Measurements from ENCODE around the gene NDC1. TPM values are rescaled to one million over a fixed set of nuclear protein-coding genes. Genes with fewer than 3 reads are reported as not detected.

Gene NDC1
- total and polyA plus RNA-seq, 2 donors (not counting 3 experiments of a cell fraction or from before 2014, with no cell fraction given): 23.2 to 29.2 TPM

GRCh38 chr1:53860967-53861411, 22.9 kb upstream of the NDC1 start:
- Histone ChIP-seq H3K9me3 (replicated peaks; ENCODE audit: control insufficient read depth, insufficient read depth, low read length) (no peaks in the 10 kb centered on the region), H3K4me1 (ENCODE audit: control insufficient read depth, extremely low read depth, insufficient read depth, low read length) (no peaks in the 10 kb centered on the region), H3K27ac (ENCODE audit: insufficient read depth, low read depth, low read length) (no peak overlapping the region), H3K27me3 (ENCODE audit: control insufficient read depth in 2 of 2, insufficient read depth in 2 of 2, low read length in 2 of 2) (no peaks in the 10 kb centered on the region), H3K4me3 (replicated peaks in 1 of 3; ENCODE audit: insufficient read depth in 1 of 3, low read depth in 1 of 3, low read length in 3 of 3) (no peak overlapping the region), H3K4me2 (ENCODE audit: insufficient read depth, low read length) (no peak overlapping the region), H4K20me1 (replicated peaks; ENCODE audit: control insufficient read depth, extremely low read depth, insufficient read depth, low read length) (no peaks in the 10 kb centered on the region), H2AFZ (ENCODE audit: low read depth, low read length) (no peak overlapping the region), H3K9ac (replicated peaks; ENCODE audit: extremely low read depth, insufficient read depth, low read length) (no peak overlapping the region), H3K79me2 (ENCODE audit: control insufficient read depth, insufficient read depth, low read length) (no peaks in the 10 kb centered on the region), H3K9me1 (replicated peaks; ENCODE audit: control insufficient read depth, extremely low read depth, insufficient read depth, low read length) (no peaks in the 10 kb centered on the region), H3K36me3 (ENCODE audit: control insufficient read depth in 2 of 2, extremely low read depth in 1 of 2, insufficient read depth in 2 of 2, low read length in 2 of 2) (peaks cover 0 to 4% of the 10 kb centered on the region in 2 experiments)
- FAIRE-seq (no peak), DNase-seq (ENCODE audit: low read depth, low spot score) (peak; percentile 51)
- POLR2A ChIA-PET: no interaction called here
- BruUV-seq (replicated peaks): no TSS peak
- CTCF ChIA-PET: interaction anchor here (0.6 to 5.7 kb wide), 44 partner anchors 10 to 953 kb away, joined by 3 to 81 read pairs (median 4); partner anchors contain the start of genes IFT25, LRRC42, NDC1 and TCEANC2
- dilution Hi-C loops (cut with MboI; ENCODE audit: extremely low pct_ligation_motif_present, low sequenced_read_pairs) (no loop called here), intact Hi-C loops (cut with micrococcal nuclease) (loop anchor here (1.0 to 5.0 kb wide), 5 partner anchors 88 to 951 kb away; no protein-coding TSS in a partner anchor)
- TF ChIP-seq CTCF (IDR thresholded peaks at IDR 0.05; ENCODE audit: extremely low read depth in 1 of 2, insufficient read depth in 1 of 2, low read depth in 1 of 2, low read length in 2 of 2): peak; percentile 79 to 85
- TF ChIP-seq JUN (IDR thresholded peaks at IDR 0.05; ENCODE audit: borderline replicate concordance, insufficient read depth, insufficient read length, low read depth): no peak

GRCh38 chr1:53851571-53852285, 13.6 kb upstream of the NDC1 start:
- Histone ChIP-seq H3K4me1 (ENCODE audit: control insufficient read depth, extremely low read depth, insufficient read depth, low read length) (no peaks in the 10 kb centered on the region), H3K36me3 (ENCODE audit: control insufficient read depth in 2 of 2, extremely low read depth in 1 of 2, insufficient read depth in 2 of 2, low read length in 2 of 2) (peaks cover 0 to 5% of the 10 kb centered on the region in 2 experiments), H3K79me2 (ENCODE audit: control insufficient read depth, insufficient read depth, low read length) (no peaks in the 10 kb centered on the region), H3K9me1 (replicated peaks; ENCODE audit: control insufficient read depth, extremely low read depth, insufficient read depth, low read length) (no peaks in the 10 kb centered on the region), H3K4me3 (replicated peaks in 1 of 3; ENCODE audit: insufficient read depth in 1 of 3, low read depth in 1 of 3, low read length in 3 of 3) (no peak overlapping the region), H3K9ac (replicated peaks; ENCODE audit: extremely low read depth, insufficient read depth, low read length) (no peak overlapping the region), H3K9me3 (replicated peaks; ENCODE audit: control insufficient read depth, insufficient read depth, low read length) (no peaks in the 10 kb centered on the region), H2AFZ (ENCODE audit: low read depth, low read length) (no peak overlapping the region), H3K4me2 (ENCODE audit: insufficient read depth, low read length) (no peak overlapping the region), H3K27me3 (ENCODE audit: control insufficient read depth in 2 of 2, insufficient read depth in 2 of 2, low read length in 2 of 2) (no peaks in the 10 kb centered on the region), H3K27ac (ENCODE audit: insufficient read depth, low read depth, low read length) (no peak overlapping the region), H4K20me1 (replicated peaks; ENCODE audit: control insufficient read depth, extremely low read depth, insufficient read depth, low read length) (no peaks in the 10 kb centered on the region)
- FAIRE-seq (no peak), DNase-seq (ENCODE audit: low read depth, low spot score) (no peak)
- no TSS peak for BruUV-seq (replicated peaks)
- dilution Hi-C loops (cut with MboI; ENCODE audit: extremely low pct_ligation_motif_present, low sequenced_read_pairs) (no loop called here), intact Hi-C loops (cut with micrococcal nuclease) (no loop called here)
- no peak for TF ChIP-seq GATA2 (IDR thresholded peaks at IDR 0.05; ENCODE audit: insufficient read depth, insufficient read length, low read depth, low read length)
- no peak for TF ChIP-seq MAX (IDR thresholded peaks at IDR 0.05; ENCODE audit: insufficient read depth, insufficient read length)
- TF ChIP-seq EZH2 (IDR thresholded peaks at IDR 0.05; ENCODE audit: borderline replicate concordance, low read depth, low read length, severe bottlenecking): no peak
- TF ChIP-seq JUN (IDR thresholded peaks at IDR 0.05; ENCODE audit: borderline replicate concordance, insufficient read depth, insufficient read length, low read depth): no peak
- no peak for TF ChIP-seq FOS (IDR thresholded peaks at IDR 0.05; ENCODE audit: borderline replicate concordance, insufficient read depth, low read length)
- no peak for TF ChIP-seq POLR2AphosphoS5 (IDR thresholded peaks at IDR 0.05; ENCODE audit: insufficient read depth, low read depth, low read length)
- TF ChIP-seq CTCF (IDR thresholded peaks at IDR 0.05; ENCODE audit: extremely low read depth in 1 of 2, insufficient read depth in 1 of 2, low read depth in 1 of 2, low read length in 2 of 2): no peak
- TF ChIP-seq MYC (IDR thresholded peaks at IDR 0.05; ENCODE audit: low read depth, low read length): no peak
- TF ChIP-seq POLR2A (IDR thresholded peaks at IDR 0.05; ENCODE audit: low read depth, low read length): no peak
- POLR2A ChIA-PET: no interaction called here
- CTCF ChIA-PET: interaction anchor here (2.1 to 3.8 kb wide), 2 partner anchors 8 to 27 kb away, joined by 6 to 27 read pairs; no protein-coding TSS in a partner anchor

Data from endothelial cell of umbilical vein (primary cell).